Activated T-cell treated with anti-CD3 and anti-CD28 coated beads, Interleukin-2, amount 50 U/mL, for 24 hours (primary cell): ENCODE measurements around the gene NYAP2.

Experiments
- DNase-seq: peaks from one replicate; pipeline ENCODE4 v3.0.0-alpha.2; 2020
- H3K27ac Mint-ChIP-seq: 2 replicates; pipeline ENCODE4 v1.8.0; 2020; ENCODE audit warnings: mild to moderate bottlenecking, mixed read lengths
- H3K27me3 Mint-ChIP-seq: 2 replicates; pipeline ENCODE4 v1.8.0; 2020; ENCODE audit warnings: mixed read lengths
- H3K36me3 Mint-ChIP-seq: 2 replicates; pipeline ENCODE4 v1.8.0; 2020; ENCODE audit warnings: low read depth, mixed read lengths
- H3K4me1 Mint-ChIP-seq: 2 replicates; pipeline ENCODE4 v1.8.0; 2020; ENCODE audit warnings: low read depth, mixed read lengths
- H3K4me3 Mint-ChIP-seq: 2 replicates; pipeline ENCODE4 v1.8.0; 2020; ENCODE audit warnings: mild to moderate bottlenecking, moderate library complexity, mixed read lengths
- H3K9me3 Mint-ChIP-seq: 2 replicates; pipeline ENCODE4 v1.8.0; 2020; ENCODE audit warnings: mixed read lengths

The NYAP2 gene

DNA sequence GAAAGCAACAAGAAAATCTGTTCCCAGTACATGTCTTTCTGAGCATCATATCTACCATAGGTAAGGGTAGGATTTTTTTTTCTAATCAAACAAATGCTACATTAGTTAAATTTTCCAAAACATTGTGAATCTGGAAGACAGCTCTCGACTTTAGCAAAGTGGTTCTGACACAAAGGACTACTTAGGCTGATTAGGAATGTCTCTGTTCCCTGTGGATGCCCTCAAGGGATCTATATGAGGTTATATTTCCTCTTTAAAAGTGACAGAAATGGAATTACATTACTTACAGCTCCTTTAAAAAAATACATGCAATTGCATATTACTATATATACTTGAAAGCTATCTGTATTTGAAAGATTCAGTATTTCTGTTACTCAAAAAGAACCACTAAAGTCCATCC, 15.4 kb downstream of the NYAP2 start:
- no peaks in the 10 kb centered on the region for H3K4me1 Mint-ChIP-seq
- no peak overlapping the region for H3K4me3 Mint-ChIP-seq
- no peaks in the 10 kb centered on the region for H3K36me3 Mint-ChIP-seq
- no peak overlapping the region for H3K27ac Mint-ChIP-seq
- DNase-seq = no peak
- H3K9me3 Mint-ChIP-seq = no peaks in the 10 kb centered on the region
- H3K27me3 Mint-ChIP-seq = peaks cover 20% of the 10 kb centered on the region

DNA sequence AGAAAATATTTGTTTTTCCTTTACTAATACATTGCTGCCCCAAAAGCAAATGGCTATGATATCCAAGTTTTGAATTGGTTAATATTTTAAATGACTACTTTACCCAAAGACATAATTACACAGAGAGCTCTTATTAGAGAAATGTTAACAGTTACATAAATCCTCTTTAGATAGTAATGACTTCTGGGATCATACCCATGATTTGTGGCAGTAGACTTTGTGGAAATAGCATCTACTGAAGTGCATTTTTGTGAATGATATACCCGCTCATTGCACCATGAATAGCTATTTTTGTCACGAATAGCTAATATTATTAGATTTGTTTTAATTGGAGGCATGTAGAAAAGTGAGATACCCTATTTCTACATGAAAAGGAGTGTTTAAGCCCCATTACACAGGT, 15.8 kb downstream of the NYAP2 start:
- no peaks in the 10 kb centered on the region for H3K9me3 Mint-ChIP-seq
- no peak overlapping the region for H3K4me3 Mint-ChIP-seq
- peaks cover 20% of the 10 kb centered on the region for H3K27me3 Mint-ChIP-seq
- no peak overlapping the region for H3K27ac Mint-ChIP-seq
- no peaks in the 10 kb centered on the region for H3K4me1 Mint-ChIP-seq
- no peak for DNase-seq
- H3K36me3 Mint-ChIP-seq = no peaks in the 10 kb centered on the region

DNA sequence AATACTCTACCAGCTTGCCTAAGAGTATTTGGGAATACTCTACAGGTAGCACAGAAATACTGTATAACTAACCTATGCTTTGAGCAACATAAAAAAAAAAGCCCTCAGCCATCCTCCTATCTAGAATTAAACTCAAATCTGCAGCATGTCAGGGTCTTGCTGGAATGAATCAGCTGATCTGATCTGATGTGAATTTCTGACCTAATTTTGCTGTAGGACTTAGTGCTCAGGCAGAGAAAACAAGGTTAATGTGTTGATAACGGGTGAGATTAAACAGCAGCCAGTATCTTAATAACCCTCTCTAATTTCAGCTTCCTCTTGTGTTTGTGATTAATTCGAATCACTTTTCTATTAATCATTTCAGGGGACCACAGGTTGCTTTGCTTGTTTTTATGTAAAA, 16.3 kb downstream of the NYAP2 start:
- DNase-seq = no peak
- Mint-ChIP-seq H3K27me3 (peaks cover 20% of the 10 kb centered on the region), H3K4me3 (no peak overlapping the region), H3K36me3 (no peaks in the 10 kb centered on the region), H3K9me3 (no peaks in the 10 kb centered on the region), H3K27ac (no peak overlapping the region), H3K4me1 (no peaks in the 10 kb centered on the region)

DNA sequence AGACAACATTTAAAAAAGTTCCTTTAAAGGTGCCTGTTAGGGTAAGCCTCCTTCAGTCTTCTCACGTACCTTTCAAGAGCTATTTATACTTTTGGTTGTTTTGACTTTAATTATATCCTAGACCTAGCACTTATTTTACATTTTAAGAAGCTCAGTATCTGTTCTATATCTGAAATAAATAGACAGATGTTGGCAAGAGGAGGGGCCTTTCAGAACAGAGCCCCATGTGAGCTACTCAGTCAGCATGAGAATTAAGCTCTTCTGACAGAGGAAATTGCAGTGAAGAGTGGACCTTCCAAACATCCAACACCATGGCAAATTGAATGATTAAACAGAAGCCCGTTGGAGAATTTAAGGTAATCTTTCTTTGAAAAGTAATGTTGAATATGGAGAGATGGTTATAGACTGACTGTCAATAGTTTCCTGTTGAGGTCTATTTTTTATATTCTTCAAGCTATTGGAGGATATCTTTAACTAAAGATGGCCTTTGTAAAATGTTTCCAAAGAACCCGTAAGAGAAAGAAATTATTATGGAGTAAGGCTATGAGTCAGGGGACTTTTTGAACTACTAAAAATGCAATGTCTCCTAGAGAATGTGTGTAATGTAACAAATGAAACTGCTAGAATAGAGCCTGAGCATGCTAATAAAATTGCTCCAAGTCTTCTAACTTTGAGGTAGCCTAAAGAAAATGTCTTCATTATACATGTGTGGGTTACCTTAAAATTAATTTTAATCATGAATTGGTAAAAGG, 17.3 kb downstream of the NYAP2 start:
- H3K27ac Mint-ChIP-seq = no peak overlapping the region
- H3K36me3 Mint-ChIP-seq = no peaks in the 10 kb centered on the region
- peaks cover 13% of the 10 kb centered on the region for H3K27me3 Mint-ChIP-seq
- H3K4me3 Mint-ChIP-seq = no peak overlapping the region
- DNase-seq = no peak
- H3K9me3 Mint-ChIP-seq = no peaks in the 10 kb centered on the region
- H3K4me1 Mint-ChIP-seq = no peaks in the 10 kb centered on the region

- no peak overlapping the region for H3K4me3 Mint-ChIP-seq
Observed at GRCh38 chr2:225419033-225419432, 19.5 kb downstream of the NYAP2 start.

DNA sequence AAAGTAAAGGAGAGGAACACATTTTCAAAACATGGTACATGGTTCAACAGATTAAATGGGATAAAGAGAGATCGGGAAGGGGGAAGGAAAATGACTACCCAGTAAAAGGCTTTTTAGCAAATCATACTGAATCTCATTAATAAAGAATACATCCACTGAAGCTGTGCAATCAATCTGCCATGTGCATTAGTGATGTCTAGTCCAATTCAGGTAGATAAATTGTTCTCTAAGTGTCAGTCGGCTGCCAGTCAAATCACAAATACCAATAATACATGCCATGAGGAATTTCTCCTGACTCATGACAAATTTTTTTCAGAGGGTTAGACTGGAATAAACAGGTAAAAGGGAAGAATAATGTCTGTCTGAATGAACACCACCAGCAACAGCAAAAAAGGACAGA, 22.6 kb downstream of the NYAP2 start:
- DNase-seq = no peak
- Mint-ChIP-seq H3K4me1 (no peaks in the 10 kb centered on the region), H3K9me3 (no peaks in the 10 kb centered on the region), H3K27ac (no peak overlapping the region), H3K36me3 (no peaks in the 10 kb centered on the region), H3K4me3 (no peak overlapping the region), H3K27me3 (peaks cover 7% of the 10 kb centered on the region)

More at GRCh38 chr2:225419033-225419432, 19.5 kb downstream of the NYAP2 start:
- no peaks in the 10 kb centered on the region for H3K4me1 Mint-ChIP-seq
- H3K36me3 Mint-ChIP-seq = no peaks in the 10 kb centered on the region
- no peak overlapping the region for H3K27ac Mint-ChIP-seq
- peaks cover 7% of the 10 kb centered on the region for H3K27me3 Mint-ChIP-seq
- H3K9me3 Mint-ChIP-seq = no peaks in the 10 kb centered on the region
- no peak for DNase-seq

- H3K27me3 Mint-ChIP-seq = peaks cover 6% of the 10 kb centered on the region
- H3K36me3 Mint-ChIP-seq = no peaks in the 10 kb centered on the region
- H3K4me1 Mint-ChIP-seq = no peaks in the 10 kb centered on the region
- no peak overlapping the region for H3K4me3 Mint-ChIP-seq
- no peak overlapping the region for H3K27ac Mint-ChIP-seq
- no peaks in the 10 kb centered on the region for H3K9me3 Mint-ChIP-seq
- no peak for DNase-seq
Observed at GRCh38 chr2:225425284-225425683, 25.8 kb downstream of the NYAP2 start.

DNA sequence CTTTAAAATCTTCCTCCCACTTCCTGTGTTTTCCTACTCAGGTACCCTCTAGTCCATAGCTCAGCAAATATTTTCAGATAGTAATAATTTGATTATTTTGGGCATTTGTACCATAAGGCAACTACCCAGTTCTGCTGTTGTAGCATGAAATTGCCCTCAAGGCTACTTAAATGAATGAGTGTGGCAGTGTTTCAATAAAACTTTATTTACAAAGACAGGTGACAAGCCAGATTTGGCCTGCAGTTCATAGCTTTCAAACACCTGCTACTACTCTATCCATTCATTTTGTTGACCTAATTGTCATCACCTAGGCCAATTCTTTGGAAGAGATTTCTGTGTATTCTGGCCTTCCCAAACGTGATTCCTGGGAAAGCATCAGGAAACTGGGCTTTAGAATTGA, 28.9 kb downstream of the NYAP2 start:
- peaks cover 2% of the 10 kb centered on the region for H3K27me3 Mint-ChIP-seq
- no peak for DNase-seq
- no peak overlapping the region for H3K27ac Mint-ChIP-seq
- H3K4me1 Mint-ChIP-seq = no peaks in the 10 kb centered on the region
- H3K9me3 Mint-ChIP-seq = no peaks in the 10 kb centered on the region
- H3K4me3 Mint-ChIP-seq = no peak overlapping the region
- no peaks in the 10 kb centered on the region for H3K36me3 Mint-ChIP-seq

DNA sequence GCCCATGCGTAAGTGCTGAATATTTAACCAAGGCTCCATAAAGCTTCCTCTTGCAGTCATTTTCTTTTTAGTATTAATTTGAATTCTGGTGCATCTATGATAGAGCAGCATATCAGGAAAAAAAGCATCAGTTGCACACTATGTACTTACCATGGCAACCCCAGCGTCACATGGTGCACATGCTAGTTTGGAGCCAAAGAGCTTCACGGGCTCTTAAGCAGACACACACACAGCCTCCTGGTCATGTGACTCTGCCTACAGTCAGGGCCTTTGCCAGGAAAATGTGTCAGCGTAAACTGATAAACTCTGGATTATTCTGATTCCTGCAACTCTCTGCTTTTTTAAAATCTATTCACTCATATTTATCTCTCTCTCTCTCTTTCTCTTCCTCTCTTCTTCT, 30.2 kb downstream of the NYAP2 start:
- peaks cover 2% of the 10 kb centered on the region for H3K27me3 Mint-ChIP-seq
- no peaks in the 10 kb centered on the region for H3K4me1 Mint-ChIP-seq
- no peak overlapping the region for H3K4me3 Mint-ChIP-seq
- H3K36me3 Mint-ChIP-seq = no peaks in the 10 kb centered on the region
- no peaks in the 10 kb centered on the region for H3K9me3 Mint-ChIP-seq
- H3K27ac Mint-ChIP-seq = no peak overlapping the region
- DNase-seq = no peak

- Mint-ChIP-seq H3K36me3 (no peaks in the 10 kb centered on the region), H3K4me3 (no peak overlapping the region), H3K27me3 (peaks cover 2% of the 10 kb centered on the region), H3K27ac (no peak overlapping the region), H3K4me1 (no peaks in the 10 kb centered on the region), H3K9me3 (no peaks in the 10 kb centered on the region)
- DNase-seq = no peak
Observed at GRCh38 chr2:225431105-225431863, 31.8 kb downstream of the NYAP2 start.

- Mint-ChIP-seq H3K4me1 (no peaks in the 10 kb centered on the region), H3K27ac (no peak overlapping the region), H3K9me3 (no peaks in the 10 kb centered on the region), H3K27me3 (peaks cover 5% of the 10 kb centered on the region), H3K4me3 (no peak overlapping the region), H3K36me3 (no peaks in the 10 kb centered on the region)
- DNase-seq = no peak
Observed at GRCh38 chr2:225434014-225434413, 34.5 kb downstream of the NYAP2 start.

DNA sequence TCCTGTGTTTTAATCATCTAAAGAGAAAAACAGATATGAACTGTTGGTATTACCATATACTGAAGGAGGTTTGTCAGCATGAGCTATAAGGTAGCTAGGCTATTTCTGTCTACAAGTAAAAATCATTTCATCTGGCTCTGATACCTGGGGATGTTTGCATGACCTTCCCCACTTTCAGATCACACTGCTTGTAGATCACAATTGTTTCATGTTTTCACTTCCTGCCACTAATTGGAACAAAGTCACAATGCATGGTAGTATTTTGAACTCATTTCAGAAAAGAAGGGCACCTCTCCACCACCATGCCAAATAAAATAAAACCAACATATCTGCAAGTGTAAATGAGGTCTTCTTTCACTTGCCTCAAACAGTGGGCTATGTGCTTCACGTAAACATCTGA, 37.8 kb downstream of the NYAP2 start:
- H3K36me3 Mint-ChIP-seq = no peaks in the 10 kb centered on the region
- H3K4me3 Mint-ChIP-seq = no peak overlapping the region
- peaks cover 24% of the 10 kb centered on the region for H3K27me3 Mint-ChIP-seq
- H3K27ac Mint-ChIP-seq = no peak overlapping the region
- H3K9me3 Mint-ChIP-seq = no peaks in the 10 kb centered on the region
- no peak for DNase-seq
- H3K4me1 Mint-ChIP-seq = no peaks in the 10 kb centered on the region

GRCh38 chr2:225438248-225438647, 38.7 kb downstream of the NYAP2 start:
- no peak for DNase-seq
- H3K4me3 Mint-ChIP-seq = no peak overlapping the region
- H3K27ac Mint-ChIP-seq = no peak overlapping the region
- H3K27me3 Mint-ChIP-seq = peaks cover 24% of the 10 kb centered on the region
- H3K9me3 Mint-ChIP-seq = no peaks in the 10 kb centered on the region
- no peaks in the 10 kb centered on the region for H3K36me3 Mint-ChIP-seq
- no peaks in the 10 kb centered on the region for H3K4me1 Mint-ChIP-seq

DNA sequence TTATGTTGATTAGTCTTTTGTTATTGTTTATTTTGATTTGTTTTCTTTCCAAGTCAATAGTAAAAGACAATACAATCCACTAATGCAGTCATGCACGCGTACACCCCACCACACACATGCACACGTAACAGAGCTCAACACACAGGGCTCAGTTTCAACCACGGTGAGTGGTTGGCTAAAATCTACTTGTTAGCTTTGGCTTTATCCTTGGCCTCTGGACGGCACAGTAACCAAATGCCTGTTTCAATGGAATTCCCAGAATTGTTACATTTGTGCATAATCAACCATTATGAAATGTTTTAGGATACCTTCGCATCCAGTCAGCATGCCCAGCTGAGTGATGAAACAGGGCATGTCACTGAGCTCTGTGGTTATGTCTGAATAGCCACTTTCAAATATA, 53.2 kb downstream of the NYAP2 start:
- H3K4me1 Mint-ChIP-seq = no peaks in the 10 kb centered on the region
- no peak overlapping the region for H3K4me3 Mint-ChIP-seq
- no peak overlapping the region for H3K27ac Mint-ChIP-seq
- H3K27me3 Mint-ChIP-seq = peaks cover 6% of the 10 kb centered on the region
- no peak for DNase-seq
- no peaks in the 10 kb centered on the region for H3K36me3 Mint-ChIP-seq
- H3K9me3 Mint-ChIP-seq = no peaks in the 10 kb centered on the region

DNA sequence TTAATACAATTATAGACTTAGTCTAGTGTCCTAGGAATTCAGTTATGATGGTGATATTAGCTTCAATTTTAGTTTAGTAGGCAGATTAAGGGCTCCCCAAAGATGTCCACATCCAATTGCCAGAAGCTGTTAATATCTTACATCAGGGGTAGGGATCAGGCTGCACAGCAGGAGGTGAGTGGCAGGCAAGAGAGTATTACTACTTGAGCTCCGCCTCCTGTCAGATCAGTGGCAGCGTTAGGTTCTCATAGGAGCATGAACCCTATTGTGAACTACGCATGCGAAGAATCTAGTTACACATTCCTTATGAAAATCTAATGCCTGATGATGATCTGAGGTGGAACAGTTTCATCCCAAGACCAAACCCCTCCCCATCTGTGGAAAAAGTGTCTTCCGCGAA, 54.9 kb downstream of the NYAP2 start:
- DNase-seq = no peak
- H3K4me3 Mint-ChIP-seq = no peak overlapping the region
- no peaks in the 10 kb centered on the region for H3K36me3 Mint-ChIP-seq
- H3K27ac Mint-ChIP-seq = no peak overlapping the region
- no peaks in the 10 kb centered on the region for H3K9me3 Mint-ChIP-seq
- peaks cover 13% of the 10 kb centered on the region for H3K27me3 Mint-ChIP-seq
- no peaks in the 10 kb centered on the region for H3K4me1 Mint-ChIP-seq
